D721Med (cell line): ENCODE measurements around the gene PTPN7.
A peak's percentile ranks its signal among the peaks of the same experiment; 100 is the strongest.

ENCODE experiments used
- DNase-seq: peaks from one replicate; pipeline ENCODE4 v3.0.0; 2011; ENCODE audit warnings: low spot score; ENCODE audit not compliant: insufficient read length
- FAIRE-seq: peaks from 2 replicates; lab custom pipeline; 2011; peaks lifted over from hg19 to GRCh38; lab: Jason Lieb, UNC
- CTCF ChIP-seq: IDR thresholded peaks from 2 replicates; pipeline ENCODE4 v1.5.1; 2012; ENCODE audit warnings: mild to moderate bottlenecking, control low read depth; ENCODE audit not compliant: insufficient read depth; ENCODE audit errors: missing control alignments

Gene PTPN7

GRCh38 chr1:202189001-202189790, 28.8 kb upstream of the PTPN7 start:
- FAIRE-seq, result no peak
- peak; percentile 61 for TF ChIP-seq CTCF
- peak; percentile 93 for DNase-seq

GRCh38 chr1:202187697-202188407, 27.4 kb upstream of the PTPN7 start:
- DNase-seq (no peak), FAIRE-seq (no peak)
- no peak for TF ChIP-seq CTCF

DNA sequence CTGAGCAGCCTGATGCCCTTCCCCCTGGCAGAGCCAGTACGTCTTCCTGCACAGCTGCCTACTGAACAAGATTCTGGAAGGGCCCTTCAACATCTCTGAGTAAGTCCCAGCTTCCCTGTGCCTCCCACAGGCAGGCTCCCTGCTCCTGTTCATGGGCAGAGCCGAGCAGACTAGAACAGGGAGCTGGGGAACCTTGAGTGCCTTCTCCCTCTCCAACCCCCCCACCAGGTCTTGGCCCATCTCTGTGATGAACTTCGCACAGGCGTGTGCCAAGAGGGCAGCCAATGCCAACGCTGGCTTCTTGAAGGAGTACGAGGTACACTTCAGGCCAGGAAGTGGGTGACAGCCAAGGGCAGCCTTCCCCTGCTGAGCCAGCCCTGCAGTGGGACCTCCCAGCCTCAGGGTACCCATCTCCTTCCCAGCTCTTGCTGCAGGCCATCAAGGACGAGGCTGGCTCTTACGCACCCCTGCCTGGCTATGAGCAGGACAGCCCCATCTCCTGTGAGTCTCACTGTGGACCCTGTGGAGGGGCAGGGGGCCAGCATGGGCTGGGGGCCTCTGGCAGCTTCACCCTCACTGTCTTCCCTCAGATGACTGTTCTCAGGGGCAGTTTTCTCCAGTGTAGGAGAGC, 26.8 kb upstream of the PTPN7 start:
- DNase-seq (no peak), FAIRE-seq (no peak)
- TF ChIP-seq CTCF, result no peak

- FAIRE-seq, result no peak
- no peak for DNase-seq
- no peak for TF ChIP-seq CTCF
These were observed 25.9 kb upstream of the PTPN7 start for GRCh38 chr1:202186327-202186726.

GRCh38 chr1:202184750-202185460, 24.5 kb upstream of the PTPN7 start:
- TF ChIP-seq CTCF, result peak; percentile 99
- FAIRE-seq (peak; percentile 72), DNase-seq (peak; percentile 98)

DNA sequence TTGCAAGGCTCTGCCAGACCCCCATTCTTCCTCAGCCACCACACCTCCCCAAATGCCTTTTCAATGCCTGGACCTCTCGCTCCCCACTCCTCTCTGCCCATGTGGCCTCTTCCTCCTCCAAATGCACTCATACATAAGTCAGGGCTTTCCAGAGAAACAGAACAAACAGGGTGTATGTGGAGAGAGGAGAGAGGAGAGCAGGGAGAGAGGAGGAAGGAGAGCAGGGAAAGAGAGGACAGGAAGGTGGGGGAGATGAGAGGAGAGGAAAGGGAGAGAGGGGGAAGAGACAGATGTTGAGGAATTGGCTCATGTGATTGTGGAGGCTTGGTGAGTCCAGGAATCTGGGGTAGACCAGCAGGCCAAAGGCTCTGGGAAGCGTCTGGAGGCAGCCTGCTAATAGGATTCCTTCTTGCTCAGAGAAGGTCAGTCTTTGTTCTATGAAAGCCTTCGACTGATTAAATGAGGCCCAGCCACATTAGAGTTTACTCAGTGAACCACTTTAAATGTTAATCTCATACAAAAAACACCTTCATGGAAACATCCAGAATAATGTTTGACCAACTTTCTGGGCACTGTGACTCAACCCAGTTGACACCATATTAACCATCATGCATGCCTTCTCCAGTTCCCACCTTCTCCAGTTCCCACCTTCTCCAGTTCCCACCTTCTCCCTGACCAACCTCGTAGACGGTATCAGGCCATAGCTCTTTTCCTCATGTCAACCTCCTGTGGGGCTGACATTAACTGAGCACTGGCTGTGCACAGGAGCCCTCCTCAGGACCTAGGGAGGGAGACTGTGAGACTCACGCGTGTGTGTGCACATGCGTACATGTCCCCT, 21.9 kb upstream of the PTPN7 start:
- TF ChIP-seq CTCF, result no peak
- FAIRE-seq, result no peak
- no peak for DNase-seq
